HFFc6 (cell line): ENCODE data around the gene CHAC1. TPM values are rescaled to one million over a fixed set of nuclear protein-coding genes. Genes with fewer than 3 reads are reported as not detected.
A peak's percentile ranks its signal among the peaks of the same experiment; 100 is the strongest.

ENCODE experiments used
- DNase-seq: peaks from one replicate; pipeline ENCODE4 v3.0.0-alpha.2; 2018
- H3K27ac Mint-ChIP-seq: 2 replicates; pipeline ENCODE4 v1.8.0; 2020; ENCODE audit warnings: mild to moderate bottlenecking, mixed read lengths
- H3K27me3 Mint-ChIP-seq: 2 replicates; pipeline ENCODE4 v1.8.0; 2021; ENCODE audit warnings: mild to moderate bottlenecking, moderate library complexity, mixed read lengths; ENCODE audit not compliant: insufficient read depth
- H3K36me3 Mint-ChIP-seq: 2 replicates; pipeline ENCODE4 v1.8.0; 2021; ENCODE audit warnings: low read depth, mixed read lengths
- H3K4me1 Mint-ChIP-seq: 2 replicates; pipeline ENCODE4 v1.8.0; 2020; ENCODE audit warnings: low read depth, mixed read lengths
- H3K4me3 Mint-ChIP-seq: 2 replicates; pipeline ENCODE4 v1.8.0; 2020; ENCODE audit warnings: mild to moderate bottlenecking, moderate library complexity, mixed read lengths
- H3K9me3 Mint-ChIP-seq: 2 replicates; pipeline ENCODE4 v1.8.0; 2020; ENCODE audit warnings: mild to moderate bottlenecking, mixed read lengths
- CTCF ChIP-seq: fragments of 200-600 bp; sonication (generic); IDR thresholded peaks from 2 replicates; pipeline ENCODE4 v1.5.0; 2021; ENCODE audit warnings: antibody characterized with exemption, mild to moderate bottlenecking
- total RNA-seq, 6 experiments: library from RNA; stranded (reverse); fragmentation: NEBNext Ultra II Directional; extraction: Animal tissue kit (Norgen Biotek cat#: 25700); gene quantifications; 2 replicates in 1 of 6; 3 replicates in 5 of 6; pipeline ENCODE4 v1.2.3, GENCODE V29; 2021

Gene CHAC1
- total RNA-seq, 6 experiments from 2014 or later: 20.8 to 26.0 (median 24.2) TPM

- Mint-ChIP-seq H3K4me1 (peaks cover 25% of the 10 kb centered on the region), H3K4me3 (peak overlapping the region; percentile 85), H3K27ac (no peak overlapping the region), H3K27me3 (peaks cover 17% of the 10 kb centered on the region), H3K9me3 (no peaks in the 10 kb centered on the region), H3K36me3 (no peaks in the 10 kb centered on the region)
- DNase-seq: no peak
- no peak for TF ChIP-seq CTCF
These were observed 21.8 kb upstream of the CHAC1 start for GRCh38 chr15:40931300-40932142.

GRCh38 chr15:40932156-40932555 lies 21.1 kb upstream of the CHAC1 start:
- no peak overlapping the region for H3K27ac Mint-ChIP-seq
- no peak overlapping the region for H3K4me3 Mint-ChIP-seq
- H3K4me1 Mint-ChIP-seq: peaks cover 28% of the 10 kb centered on the region
- peaks cover 14% of the 10 kb centered on the region for H3K27me3 Mint-ChIP-seq
- no peaks in the 10 kb centered on the region for H3K9me3 Mint-ChIP-seq
- no peak for DNase-seq
- TF ChIP-seq CTCF: no peak
- H3K36me3 Mint-ChIP-seq: no peaks in the 10 kb centered on the region

- H3K9me3 Mint-ChIP-seq: no peaks in the 10 kb centered on the region
- DNase-seq: no peak
- no peak overlapping the region for H3K27ac Mint-ChIP-seq
- H3K4me3 Mint-ChIP-seq: no peak overlapping the region
- H3K36me3 Mint-ChIP-seq: no peaks in the 10 kb centered on the region
- H3K4me1 Mint-ChIP-seq: peaks cover 32% of the 10 kb centered on the region
- H3K27me3 Mint-ChIP-seq: peaks cover 12% of the 10 kb centered on the region
- no peak for TF ChIP-seq CTCF
These were observed 20.4 kb upstream of the CHAC1 start for GRCh38 chr15:40932649-40933516.

GRCh38 chr15:40933517-40933902 lies 19.8 kb upstream of the CHAC1 start:
- Mint-ChIP-seq H3K27me3 (peaks cover 9% of the 10 kb centered on the region), H3K9me3 (no peaks in the 10 kb centered on the region), H3K4me1 (peaks cover 32% of the 10 kb centered on the region), H3K36me3 (no peaks in the 10 kb centered on the region), H3K27ac (no peak overlapping the region), H3K4me3 (no peak overlapping the region)
- no peak for DNase-seq
- TF ChIP-seq CTCF: no peak

GRCh38 chr15:40934457-40934856 lies 18.8 kb upstream of the CHAC1 start:
- H3K4me1 Mint-ChIP-seq: peaks cover 23% of the 10 kb centered on the region
- DNase-seq: no peak
- H3K36me3 Mint-ChIP-seq: no peaks in the 10 kb centered on the region
- no peak overlapping the region for H3K4me3 Mint-ChIP-seq
- no peak for TF ChIP-seq CTCF
- H3K27ac Mint-ChIP-seq: no peak overlapping the region
- H3K27me3 Mint-ChIP-seq: peaks cover 4% of the 10 kb centered on the region
- H3K9me3 Mint-ChIP-seq: no peaks in the 10 kb centered on the region
